ENCODE measurements around the gene ING1.

- TF ChIP-seq GATA2 (IDR thresholded peaks at IDR 0.05; ENCODE audit: low read depth, low read length) (no peak), GATA3 (IDR thresholded peaks at IDR 0.05; ENCODE audit: low read depth, low read length) (no peak)
Observed at GRCh38 chr13:110696776-110697175, 16.7 kb upstream of the ING1 start.

Measured in SH-SY5Y (cell line).